ENCODE results near the gene PFKFB2.
A peak's percentile ranks its signal among the peaks of the same experiment; 100 is the strongest.

Gene PFKFB2

DNA sequence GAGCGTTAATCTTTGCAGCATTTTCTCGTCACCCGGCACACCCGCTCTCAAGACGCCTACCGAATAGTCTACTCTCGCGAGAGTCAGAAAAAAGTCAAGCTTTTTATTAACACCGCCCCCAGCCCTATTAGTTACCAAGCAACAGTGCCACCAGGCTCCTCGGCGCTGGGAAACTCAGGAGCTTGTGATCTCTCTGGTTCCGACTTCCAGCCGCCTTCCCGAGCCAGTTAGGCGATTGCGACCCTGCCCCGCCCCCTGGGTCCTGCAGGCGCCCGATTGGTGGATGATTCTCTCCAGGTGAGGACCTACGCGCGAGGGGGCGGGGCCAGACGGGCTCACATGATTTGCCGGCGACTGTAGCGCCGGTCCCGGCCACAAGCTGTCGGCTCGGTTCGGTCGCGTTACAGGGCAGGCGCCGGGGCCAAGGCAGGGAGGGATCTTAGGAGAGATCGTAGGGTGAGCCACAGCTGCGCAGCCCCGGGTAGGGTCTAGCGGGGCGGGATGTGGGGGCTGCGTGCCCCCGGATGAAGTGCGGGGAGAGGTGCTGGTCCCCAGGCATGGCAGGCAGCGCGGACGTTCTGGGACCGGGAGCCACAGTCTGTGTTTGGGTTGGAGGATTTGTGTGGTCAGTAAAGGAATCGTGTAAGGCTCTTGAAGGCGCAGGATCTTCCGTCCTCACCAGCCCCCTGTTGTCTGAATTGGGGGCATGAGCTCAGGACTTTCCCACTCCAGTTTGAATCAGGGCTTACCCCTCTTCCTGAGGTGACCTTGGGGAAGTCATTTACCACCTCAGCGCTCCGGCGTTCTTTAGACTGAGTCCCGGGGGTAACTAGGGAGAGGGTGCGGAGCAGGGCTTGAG lies at the start of gene PFKFB2:
PFKFB2 (plus strand) TSS at position 365 of the 859 bp plus-strand sequence. CDS start 1,443 bp downstream, outside the sequence.
- peak; percentile 99 for FAIRE-seq

GRCh38 chr1:207004931-207005830 lies 47.9 kb upstream of the PFKFB2 start:
- no peak for FAIRE-seq

GRCh38 chr1:207006083-207006482 lies 47.0 kb upstream of the PFKFB2 start:
- no peak for FAIRE-seq

DNA sequence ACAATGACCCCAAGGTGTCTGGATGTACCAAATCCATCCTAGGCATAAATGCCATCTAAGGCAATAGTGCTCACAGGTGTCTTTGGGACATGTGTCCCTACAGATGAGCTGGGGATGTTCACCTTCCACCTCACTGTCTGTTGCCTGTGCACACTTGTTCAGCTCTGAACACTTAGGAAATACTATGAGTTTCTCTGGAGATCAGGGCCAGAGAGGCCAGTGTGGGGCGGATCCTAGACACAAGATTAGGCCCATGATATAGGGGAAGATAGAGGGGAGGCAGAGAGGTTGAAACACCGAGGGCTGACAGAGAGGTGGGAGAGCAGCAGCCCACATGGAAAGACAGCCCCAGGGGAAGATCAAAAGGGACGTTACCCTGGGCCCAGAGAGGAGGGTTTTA lies 46.2 kb upstream of the PFKFB2 start:
- FAIRE-seq: no peak

DNA sequence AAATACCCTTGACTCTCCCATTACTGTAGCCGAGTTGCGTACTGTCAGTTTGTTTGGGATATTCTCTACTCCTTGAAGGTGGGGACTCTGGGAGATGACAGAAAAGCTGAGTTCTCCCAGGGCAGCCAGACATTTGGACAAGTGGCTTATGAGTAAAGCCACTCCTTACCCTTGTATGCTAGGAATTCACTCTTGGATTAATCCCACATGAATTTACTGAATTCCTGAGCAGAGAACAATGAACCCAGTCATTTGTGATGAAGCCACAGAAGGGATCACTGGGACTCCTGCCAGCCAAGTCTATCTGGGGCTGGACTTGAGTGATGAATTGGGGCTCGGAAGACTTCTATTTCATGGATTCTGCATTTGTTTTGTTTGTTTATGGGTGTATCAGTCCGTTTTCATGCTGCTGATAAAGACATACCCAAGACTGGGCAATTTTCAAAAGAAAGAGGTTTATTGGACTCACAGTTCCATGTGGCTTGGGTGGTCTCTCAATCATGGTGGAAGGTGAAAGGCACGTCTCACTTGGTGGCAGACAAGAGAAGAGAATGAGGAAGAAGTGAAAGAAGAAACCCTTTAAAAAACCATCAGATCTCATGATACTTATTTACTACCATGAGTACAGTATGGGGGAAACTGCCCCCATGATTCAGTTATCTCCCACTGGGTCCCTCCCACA lies 45.6 kb upstream of the PFKFB2 start:
- no peak for FAIRE-seq

DNA sequence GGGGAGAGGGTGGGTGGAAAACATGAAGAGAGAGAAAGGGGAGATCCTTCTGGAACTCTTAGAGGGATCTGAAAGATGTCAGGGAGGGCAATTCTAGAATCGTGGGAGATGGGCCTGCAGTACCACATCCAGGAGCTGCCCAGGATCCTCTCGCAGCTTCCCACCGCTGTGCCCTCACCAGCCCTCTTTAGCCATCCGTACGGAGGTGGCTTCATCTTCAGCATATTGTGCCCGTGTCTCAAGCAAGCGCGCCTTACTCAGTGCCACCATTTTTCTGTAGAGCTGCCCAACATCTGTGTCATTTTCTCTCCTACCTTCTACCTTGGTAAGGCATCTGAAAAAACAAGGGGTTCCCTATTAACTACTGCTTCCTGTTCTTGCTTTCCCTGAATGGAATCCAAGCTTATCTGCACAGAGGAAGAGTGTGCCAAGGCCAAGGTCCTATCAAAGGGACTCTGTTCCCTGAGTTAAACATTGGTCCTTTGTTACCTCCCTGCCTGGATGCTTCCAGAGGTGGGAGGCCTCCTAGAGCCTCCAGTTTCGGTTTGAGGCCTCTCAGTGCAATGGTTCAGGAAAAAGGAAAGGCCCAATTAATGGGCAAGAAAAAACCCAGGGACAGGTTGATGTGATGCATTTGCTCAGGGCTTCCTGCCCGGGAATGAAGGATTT lies 43.8 kb upstream of the PFKFB2 start:
- no peak for FAIRE-seq

DNA sequence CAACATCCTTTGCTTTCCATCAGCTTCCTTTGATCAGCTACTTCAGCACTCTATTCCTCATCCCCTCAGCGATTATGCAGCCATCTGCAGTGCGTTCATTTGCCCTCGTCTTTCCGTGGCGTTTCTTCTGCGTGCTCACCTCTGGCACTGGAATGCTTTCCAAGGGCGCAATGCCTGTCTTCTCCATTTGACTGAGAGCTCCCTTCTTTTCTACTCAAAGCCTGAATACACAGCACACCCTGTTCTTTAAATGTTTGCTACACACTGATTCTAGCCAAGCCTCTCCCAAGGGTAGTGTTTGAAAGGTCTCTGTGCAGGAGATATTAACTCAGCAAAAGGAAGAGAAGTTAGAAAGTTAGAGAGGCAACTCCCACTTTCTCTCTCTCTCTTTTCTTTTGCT lies 43.1 kb upstream of the PFKFB2 start:
- no peak for FAIRE-seq

DNA sequence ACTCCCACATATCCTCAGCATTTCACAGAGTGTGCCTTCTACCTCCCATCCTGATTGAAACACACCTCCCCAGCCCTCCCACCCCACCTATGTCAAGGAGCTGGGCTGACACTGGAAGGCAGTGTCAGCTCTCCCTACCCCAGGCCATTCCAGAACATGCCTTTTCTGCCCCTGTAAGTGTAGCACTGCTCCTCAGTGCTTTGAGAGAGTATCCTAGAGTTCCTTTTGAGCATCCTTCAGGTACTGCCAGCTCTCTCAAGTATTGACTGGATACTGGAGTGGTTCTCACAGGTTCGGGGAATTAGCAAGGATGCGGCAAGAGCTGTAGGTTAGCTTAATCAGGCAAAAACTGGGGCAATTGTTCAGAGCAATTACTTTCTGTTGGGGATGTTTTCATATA lies 42.3 kb upstream of the PFKFB2 start:
- no peak for FAIRE-seq

GRCh38 chr1:207013321-207014085 lies 39.6 kb upstream of the PFKFB2 start:
- FAIRE-seq: no peak

DNA sequence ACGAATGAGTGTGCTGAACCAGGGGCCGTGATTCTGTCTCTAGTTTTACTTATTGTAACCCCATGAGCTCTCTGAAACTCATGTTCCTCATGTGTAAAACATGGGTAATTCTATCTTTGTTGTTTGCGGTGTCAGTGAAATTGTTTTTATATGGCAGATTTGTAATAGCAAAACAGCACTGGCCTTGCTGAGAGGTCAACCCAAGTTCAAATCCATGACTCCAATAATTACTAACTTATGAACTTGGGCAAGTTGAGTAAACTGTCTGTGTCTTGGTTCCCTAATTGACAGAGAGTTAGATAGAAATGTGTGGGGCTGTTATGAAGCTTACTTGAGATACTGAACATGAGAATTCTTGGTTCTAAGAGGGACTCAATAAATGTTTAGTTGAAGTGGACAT lies 38.3 kb upstream of the PFKFB2 start:
- FAIRE-seq: no peak

DNA sequence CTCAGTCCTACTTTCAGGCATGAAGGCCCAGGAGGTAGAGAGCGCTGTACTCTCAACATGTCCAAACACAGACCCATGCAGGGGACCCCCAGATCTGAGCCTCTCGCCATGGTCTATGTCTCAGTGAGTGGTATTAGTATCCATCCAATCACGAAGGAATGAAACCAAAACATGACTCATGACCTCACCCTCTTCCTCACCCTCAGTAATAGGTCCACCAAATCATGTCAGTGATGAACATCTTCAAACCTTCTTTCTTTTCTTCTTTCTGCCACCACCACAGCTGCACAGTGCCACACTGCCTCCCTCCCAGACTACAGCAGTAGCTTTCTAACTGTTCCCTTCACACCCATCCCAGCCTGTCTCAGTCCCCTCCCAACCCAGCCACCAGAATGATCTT lies 37.3 kb upstream of the PFKFB2 start:
- FAIRE-seq: no peak

- no peak for FAIRE-seq
Observed at GRCh38 chr1:207017615-207018559, 35.2 kb upstream of the PFKFB2 start.

DNA sequence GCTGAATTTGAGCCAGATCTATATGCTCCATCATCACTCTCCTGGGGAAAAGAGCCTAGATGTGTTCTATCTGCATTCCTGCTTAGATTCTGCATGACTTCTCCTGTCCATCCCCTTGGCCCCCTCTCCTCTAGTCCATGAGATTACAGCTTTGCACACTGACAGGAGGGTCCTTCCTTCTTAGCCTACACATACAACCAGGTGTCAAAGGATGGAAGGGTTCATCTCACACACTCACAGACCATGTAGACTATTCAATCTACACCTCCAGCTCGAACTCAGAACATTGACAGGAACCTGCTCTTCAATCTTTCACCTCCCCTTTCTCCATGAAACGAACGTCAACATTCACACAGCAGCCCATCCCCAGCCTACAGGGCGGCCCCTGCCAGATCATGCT lies 34.4 kb upstream of the PFKFB2 start:
- FAIRE-seq: no peak

GRCh38 chr1:207019161-207019560 lies 33.9 kb upstream of the PFKFB2 start:
- FAIRE-seq: no peak

DNA sequence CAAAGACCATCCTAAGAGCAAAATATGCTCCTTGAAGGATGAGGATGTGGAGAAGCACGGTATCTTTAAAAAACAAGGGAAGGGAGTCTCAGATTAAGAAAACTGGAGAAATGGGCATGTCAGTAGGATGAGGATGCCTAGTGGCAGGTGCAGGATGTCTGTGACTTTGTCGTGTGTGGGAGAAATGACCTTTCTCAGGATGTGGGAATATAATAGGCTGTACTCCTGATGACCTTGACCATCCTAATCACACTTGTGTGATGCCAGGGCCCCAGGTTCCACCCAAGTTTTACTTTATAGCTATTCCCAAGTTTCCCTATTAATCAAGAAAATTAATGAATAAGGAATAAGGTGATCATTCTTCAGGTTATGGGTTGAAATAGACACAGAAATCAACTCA lies 33.4 kb upstream of the PFKFB2 start:
- FAIRE-seq: no peak

DNA sequence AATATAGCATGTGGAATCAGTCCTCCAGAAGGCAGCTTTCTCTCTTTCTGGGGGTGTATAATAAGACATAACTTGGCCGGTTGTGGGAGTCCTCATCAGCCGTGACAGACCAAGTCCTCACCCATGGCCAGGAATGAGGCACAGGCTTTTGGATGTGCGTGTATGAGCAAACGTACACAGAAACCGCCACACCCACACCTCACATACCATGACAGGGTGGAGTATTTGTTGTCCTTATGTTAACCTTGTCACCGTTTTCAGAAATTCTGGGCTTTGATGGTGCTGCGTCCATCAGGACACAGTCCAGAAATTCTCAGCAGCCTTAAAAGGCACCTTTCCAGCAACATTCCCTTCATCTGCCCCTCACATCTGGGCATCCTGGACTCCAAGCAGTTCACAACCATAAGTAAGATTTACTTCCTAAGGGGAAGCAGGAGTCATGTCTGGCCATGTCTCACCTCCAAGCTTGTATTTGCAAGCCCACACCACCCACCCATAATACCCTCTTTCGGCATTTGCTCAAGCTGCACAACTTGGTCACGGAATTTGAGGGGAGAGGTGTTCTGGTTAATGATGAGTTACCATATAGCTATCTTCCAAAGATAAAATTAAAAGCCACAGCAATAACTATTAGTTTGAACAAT lies 32.9 kb upstream of the PFKFB2 start:
- no peak for FAIRE-seq

GRCh38 chr1:207020709-207021107 lies 32.4 kb upstream of the PFKFB2 start:
- no peak for FAIRE-seq

DNA sequence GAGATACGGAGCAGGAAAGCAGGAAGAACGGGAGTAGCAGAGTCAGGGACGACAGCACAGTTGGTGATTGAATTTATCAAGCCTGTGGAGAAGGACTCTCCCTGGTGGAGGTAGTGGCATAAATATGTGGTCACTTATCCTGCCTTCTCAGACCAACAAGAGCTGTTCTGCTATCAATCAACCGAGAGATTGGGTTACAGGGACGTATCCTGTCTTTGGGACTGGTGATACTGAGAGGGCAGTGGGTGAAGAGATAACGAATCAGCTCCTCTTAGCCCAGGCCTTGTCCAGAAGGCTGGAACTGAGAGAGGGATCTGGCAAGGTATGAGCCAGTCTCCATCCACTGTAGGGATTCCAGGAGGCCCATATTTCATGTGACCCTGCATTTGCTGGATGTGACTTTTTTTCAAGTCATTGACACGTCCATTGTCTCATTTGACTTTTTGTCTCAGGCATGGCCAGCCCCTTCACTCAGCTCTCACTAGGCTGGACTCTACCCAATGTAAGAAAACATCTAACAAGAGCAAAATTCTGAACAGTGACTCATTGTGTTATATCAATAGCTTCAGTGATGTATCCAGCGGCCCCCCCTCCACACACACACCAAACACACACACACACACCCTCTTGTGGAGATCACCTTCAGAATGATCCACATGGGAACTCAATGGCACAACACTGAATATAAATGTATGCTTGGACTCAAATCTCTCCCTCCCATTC lies 31.8 kb upstream of the PFKFB2 start:
- FAIRE-seq: no peak

DNA sequence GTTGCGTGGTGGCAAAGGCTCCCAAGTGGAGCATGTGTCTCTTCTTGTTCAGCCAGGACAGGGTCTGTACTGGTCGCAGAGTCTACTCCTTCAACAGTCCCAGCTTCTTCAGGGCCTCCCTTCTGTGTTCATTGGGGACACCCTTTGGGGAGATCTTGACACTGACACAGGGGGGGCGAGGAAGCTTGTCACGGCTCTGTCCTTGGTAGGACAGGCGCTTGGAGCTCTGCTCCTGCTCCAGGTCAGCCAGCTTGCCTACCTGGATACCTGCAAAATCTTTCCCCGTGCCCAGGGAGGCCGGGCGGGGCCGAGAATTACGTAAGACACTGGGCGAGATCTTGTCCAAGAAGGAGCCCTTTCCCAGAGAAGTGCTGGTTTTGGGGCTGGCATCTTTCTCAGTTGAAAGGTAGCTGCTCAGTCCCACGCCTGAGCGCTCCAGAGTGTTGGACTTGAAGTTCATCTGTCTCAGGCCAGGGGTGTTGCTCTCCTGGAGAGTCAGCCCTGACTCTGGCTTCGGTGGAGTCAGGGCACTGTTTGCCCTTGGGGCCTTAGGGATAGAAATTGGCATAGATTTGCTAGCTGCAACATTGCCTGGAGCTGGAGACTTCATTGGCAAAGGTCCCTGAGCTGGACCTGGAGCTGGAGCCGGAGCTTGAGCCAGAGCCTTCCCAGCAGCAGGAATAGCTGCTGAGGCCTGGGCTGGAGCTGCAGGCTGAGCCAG lies 31.0 kb upstream of the PFKFB2 start:
- FAIRE-seq: no peak

Data from G401.6 (cell line).